GM21529 (cell line): ENCODE results near the gene TSTD2.

Experiments
- ATAC-seq: cut with Tn5 transposase; IDR thresholded peaks from one replicate; pipeline ENCODE4 v1.9.1; 2021; ENCODE audit not compliant: unreplicated experiment

The TSTD2 gene

GRCh38 chr9:97565262-97565661, 67.9 kb downstream of the TSTD2 start:
- no peak for ATAC-seq

- ATAC-seq = no peak
Observed at GRCh38 chr9:97564291-97565175, 68.6 kb downstream of the TSTD2 start.

GRCh38 chr9:97563458-97564135, 69.6 kb downstream of the TSTD2 start:
- ATAC-seq = no peak

DNA sequence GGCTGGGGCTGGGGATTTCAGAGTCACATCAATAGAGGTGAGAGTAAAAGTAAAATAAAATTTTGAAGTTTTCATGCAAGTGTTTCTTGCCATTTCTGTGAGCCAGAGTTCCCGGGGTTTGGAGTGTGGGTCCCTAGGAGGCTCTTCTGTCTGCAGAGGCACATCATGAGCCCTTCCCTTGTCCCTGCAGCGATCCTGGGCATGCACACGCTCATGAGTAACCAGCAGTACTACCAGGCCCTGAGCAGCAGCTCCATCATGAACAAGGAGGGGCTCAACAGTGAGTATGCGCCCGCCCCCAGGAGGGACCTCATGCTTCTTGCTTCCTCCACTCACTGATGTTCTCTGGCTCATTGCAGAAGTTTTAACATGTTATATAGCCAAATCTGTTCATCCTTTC, 70.6 kb downstream of the TSTD2 start:
- no peak for ATAC-seq

GRCh38 chr9:97561501-97561900, 71.7 kb downstream of the TSTD2 start:
- ATAC-seq = no peak

- ATAC-seq = no peak
Observed at GRCh38 chr9:97560851-97561250, 72.3 kb downstream of the TSTD2 start.

GRCh38 chr9:97560154-97560553, 73.0 kb downstream of the TSTD2 start:
- no peak for ATAC-seq

- peak; percentile 83 for ATAC-seq
Observed at GRCh38 chr9:97559111-97559514, 74.1 kb downstream of the TSTD2 start.

DNA sequence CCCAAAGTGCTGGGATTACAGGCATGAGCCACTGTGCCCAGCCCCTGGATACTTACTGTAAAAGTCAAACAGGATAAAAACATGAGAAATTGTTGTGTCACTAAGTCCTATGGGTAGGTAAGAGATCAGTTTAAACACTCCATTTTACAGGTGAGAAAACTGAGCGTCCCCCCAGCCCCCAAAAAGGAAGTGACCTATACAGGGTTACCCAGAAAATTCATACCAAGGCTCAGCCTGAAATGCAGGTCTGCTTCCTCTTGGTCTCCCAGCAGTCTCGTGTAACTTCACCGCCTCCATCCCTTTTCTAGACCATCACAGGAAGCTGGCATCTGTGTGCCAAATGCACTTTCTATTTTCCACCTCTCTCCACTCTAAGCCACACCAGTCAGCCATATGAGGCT, 74.5 kb downstream of the TSTD2 start:
- peak; percentile 39 for ATAC-seq

GRCh38 chr9:97557606-97558095, 75.5 kb downstream of the TSTD2 start:
- no peak for ATAC-seq

DNA sequence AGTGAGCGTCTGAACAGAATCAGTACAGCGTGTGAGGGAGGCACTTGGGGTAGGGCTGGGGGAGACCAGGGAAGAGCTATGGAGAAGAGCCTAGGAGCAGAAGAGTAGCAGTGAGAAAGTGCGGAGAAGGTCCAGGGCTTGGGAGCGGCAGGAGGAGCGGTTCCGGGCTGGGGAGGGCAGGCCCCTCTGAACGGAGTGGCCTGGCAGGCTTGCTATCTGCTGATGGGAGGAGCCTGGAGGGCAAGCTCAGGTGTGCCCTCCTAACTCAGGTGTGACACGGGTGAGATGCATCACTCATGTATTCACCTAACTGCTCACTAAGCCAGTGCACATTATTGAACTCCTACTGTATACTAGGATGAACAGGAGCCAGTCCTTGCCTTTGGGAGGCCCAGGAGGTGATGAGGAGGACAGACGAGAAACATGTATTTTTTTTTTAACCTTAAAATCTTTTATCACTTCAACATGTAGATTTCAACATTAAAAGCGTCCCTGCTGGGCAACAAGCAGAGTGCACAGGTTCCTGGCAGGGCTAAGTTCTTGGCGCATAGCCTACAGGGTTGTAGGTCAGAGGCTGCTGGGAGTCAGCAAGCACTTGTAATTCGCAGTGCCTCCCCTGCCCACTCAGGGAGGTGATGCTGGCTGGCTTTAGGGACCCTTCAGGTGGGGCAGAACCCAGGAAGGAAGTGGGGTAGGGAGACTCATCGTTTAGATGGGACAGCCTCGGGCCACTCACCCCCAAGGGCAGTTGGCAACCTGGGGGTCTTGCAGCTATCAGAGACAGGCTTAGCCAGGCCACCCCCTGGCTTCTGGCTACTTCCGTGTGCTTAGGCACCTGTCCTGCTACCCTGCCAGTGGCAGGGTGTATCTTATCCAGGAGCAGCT, 76.2 kb downstream of the TSTD2 start:
- ATAC-seq = no peak

- ATAC-seq = no peak
Observed at GRCh38 chr9:97556036-97556720, 77.0 kb downstream of the TSTD2 start.

DNA sequence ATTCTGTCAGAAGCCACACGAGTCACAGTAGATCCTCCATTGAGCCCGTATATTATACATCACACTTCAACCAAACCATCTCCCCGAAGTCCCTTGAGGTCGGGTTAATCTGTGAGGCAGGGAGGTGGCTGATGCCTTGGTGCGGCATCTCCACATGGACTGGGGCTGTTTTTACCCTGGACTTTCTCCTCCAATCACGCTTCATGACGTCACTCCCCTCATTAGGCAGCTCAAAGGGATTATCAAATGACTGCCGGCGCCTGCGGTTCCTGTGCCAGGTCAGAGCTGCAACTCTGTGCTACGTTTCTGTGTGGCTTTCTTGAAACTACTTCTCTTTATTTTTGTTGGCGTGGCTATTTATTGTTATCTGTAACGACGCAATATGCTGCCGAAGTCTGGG, 78.0 kb downstream of the TSTD2 start:
- ATAC-seq = no peak

GRCh38 chr9:97554566-97555075, 78.5 kb downstream of the TSTD2 start:
- ATAC-seq = no peak

- ATAC-seq = no peak
Observed at GRCh38 chr9:97553841-97554240, 79.3 kb downstream of the TSTD2 start.

DNA sequence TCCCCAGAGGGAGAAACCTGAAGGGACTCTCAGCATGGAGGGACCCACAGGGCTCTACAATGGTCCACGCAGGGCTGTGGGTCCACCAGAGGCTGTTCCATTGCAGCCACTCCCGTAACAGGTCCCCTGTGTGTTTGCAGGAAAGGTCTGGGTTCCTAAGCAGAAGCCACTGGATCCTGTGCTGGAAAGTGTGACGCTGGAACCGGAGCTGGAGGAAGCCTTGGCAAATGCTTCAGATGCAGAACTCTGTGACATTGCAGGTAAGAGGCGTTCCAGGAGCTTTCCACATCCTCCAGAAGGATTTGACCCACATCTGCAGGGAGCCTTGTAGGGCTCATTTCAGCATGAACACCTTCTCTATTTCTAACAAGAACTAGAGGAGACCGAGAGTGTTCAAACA, 80.0 kb downstream of the TSTD2 start:
- no peak for ATAC-seq

GRCh38 chr9:97551308-97551707, 81.9 kb downstream of the TSTD2 start:
- ATAC-seq = no peak

- ATAC-seq = no peak
Observed at GRCh38 chr9:97550386-97550785, 82.8 kb downstream of the TSTD2 start.
